Adipose tissue (tissue), 3 donors: ENCODE data around the gene DNAJC15. TPM values are rescaled to one million over a fixed set of nuclear protein-coding genes. Genes with fewer than 3 reads are reported as not detected.
"Not testable (repeated sequence)": the region's sequence is repeated elsewhere in the genome, so short reads cannot be mapped to it uniquely, and the experiment has no call there.

Experiments used
- H3K27ac ChIP-seq: one replicate; pipeline ENCODE4 v1.5.1; 2013; ENCODE audit warnings: low read depth, low read length
- WGBS, 3 donors: extraction: QIAGEN DNeasy Blood & Tissue Kit; methylation state at CpG; one replicate each; pipeline ENCODE4 v1.1.7; 2013; 5-methylcytosine and 5-hydroxymethylcytosine counted together
- polyA plus RNA-seq, 3 donors: library from polyadenylated mRNA; stranded (reverse); fragments of 200-250 nt; gene quantifications; one replicate each; pipeline ENCODE4 v1.2.3, GENCODE V29; 2013
- donor health status: healthy with polysubstance abuse.
- donor health status: Bipolar disorder and iron deficiency.
- donor health status: healthy.

The DNAJC15 gene
- polyA plus RNA-seq = 10 to 100 TPM; 10.7 to 19.1 (median 12.9) TPM

DNA sequence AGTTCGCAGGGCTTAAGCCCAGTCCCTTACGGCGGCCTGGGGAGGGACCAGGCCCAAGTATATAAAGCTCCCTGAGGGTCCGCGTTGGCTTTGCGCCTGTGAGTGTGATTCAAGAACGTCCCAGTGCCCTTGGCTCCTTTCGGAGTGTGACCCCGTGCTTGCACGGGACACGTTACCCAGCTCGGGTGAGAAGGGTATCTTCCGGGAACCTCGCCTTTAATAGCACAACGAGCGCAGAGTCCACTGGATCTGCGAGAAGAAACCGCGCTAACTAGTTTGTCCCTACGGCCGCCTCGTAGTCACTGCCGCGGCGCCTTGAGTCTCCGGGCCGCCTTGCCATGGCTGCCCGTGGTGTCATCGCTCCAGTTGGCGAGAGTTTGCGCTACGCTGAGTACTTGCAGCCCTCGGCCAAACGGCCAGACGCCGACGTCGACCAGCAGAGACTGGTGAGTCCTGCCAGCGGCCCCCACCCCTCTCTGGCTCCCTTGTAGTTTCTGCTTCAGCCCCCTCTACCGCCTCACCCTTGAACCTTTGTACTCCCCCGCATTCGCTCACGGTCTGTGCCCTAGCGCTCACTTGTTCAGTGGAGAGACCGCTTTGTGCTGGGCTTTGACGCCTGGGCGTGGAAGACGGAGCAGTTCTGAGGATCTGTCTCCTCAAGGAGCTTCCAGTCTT is at the start of gene DNAJC15:
DNAJC15 (plus strand) TSS at position 298 of the 675 bp plus-strand sequence; CDS start at position 339, 41 bp downstream.
- no peak within 1 kb of the TSS for H3K27ac ChIP-seq
- 4 to 5% (median 5%) methylated on average over 48 of the region's 48 CpGs for WGBS, 3 donors

DNA sequence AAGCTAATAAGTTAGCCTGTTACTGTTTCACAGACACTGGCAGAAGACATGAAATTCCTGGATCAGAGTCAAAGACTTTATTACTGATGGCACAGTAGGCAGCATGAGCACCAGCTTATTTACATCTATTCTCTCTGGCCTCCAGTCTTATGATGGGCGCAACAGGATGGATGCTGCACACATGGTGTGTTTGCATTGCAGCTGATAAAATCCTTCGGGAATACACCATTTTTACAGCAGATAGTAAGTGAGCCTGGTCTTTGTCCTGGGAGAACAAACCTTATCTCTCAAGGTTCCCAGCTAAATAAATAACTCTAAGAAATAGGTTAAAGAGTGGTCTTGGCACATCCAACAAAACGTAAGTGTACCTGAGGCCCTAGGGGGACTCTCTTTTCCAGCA is 47.3 kb upstream of the DNAJC15 start:
- 79 to 96% (median 93%) methylated on average over 3 of the region's 3 CpGs for WGBS, 3 donors
- H3K27ac ChIP-seq = no peak overlapping the region

DNA sequence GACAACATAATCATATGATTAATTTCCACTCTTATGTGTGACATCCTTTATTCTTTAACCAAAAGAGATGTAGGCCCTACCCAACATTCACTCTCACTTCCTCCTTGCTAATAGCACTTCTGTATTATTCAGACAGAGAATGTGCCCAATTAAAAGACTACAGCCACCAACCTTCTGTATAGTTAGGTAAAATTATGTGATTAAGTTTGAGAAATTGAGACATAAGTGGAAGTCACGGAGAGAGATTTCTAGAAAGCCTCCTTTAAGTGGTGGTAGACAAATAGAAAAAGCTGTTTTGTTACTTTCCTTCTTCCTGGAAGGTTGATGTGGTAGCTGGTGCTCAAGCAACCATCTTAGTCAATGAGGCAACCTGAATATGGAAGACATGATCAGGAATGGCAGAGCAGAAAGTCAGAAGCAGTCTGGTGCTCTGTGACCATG is 46.1 kb upstream of the DNAJC15 start:
- WGBS, 3 donors = 85 to 94% (median 89%) methylated on average over 1 of the region's 1 CpG
- no peak overlapping the region for H3K27ac ChIP-seq

DNA sequence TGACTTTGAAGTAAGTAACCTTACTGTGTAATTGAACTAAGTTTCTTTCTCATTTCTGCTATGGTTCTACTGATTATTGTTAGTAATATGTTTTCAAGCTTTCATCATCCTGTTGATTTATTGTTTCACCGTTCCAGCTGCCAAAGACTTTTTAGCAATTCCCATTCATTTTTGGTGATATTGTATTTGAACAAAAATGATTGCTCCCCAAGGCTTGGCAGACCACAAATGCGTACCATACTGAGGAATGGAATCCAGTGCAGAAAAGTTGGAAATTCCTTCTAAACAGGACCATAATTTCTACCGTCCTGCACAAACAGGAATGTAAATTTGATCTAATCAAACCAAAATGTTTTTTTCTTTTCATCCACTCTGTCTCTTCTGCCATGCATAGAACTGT is 42.1 kb upstream of the DNAJC15 start:
- WGBS, 3 donors = 31 to 42% (median 37%) methylated on average over 3 of the region's 3 CpGs
- no peak overlapping the region for H3K27ac ChIP-seq

DNA sequence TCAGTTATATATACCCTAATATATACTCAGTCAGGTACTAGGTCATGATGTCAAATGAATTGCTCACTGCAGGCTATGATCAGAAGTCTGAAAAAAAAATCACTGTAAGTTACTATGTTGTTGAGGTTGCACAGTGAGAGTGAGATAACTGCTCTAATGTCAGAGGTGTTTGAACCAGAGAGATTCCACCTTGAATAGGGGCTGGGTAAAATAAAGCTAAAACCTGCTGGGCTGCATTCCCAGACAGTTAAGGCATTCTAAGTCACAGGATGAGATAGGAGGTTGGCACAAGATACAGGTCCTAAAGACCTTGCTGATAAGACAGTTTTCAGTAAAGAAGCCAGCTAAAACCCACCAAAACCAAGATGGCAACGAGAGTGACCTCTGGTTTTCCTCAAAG is 41.5 kb upstream of the DNAJC15 start:
- H3K27ac ChIP-seq = no peak overlapping the region
- 55 to 83% (median 69%) methylated on average over 1 of the region's 1 CpG for WGBS, 3 donors

DNA sequence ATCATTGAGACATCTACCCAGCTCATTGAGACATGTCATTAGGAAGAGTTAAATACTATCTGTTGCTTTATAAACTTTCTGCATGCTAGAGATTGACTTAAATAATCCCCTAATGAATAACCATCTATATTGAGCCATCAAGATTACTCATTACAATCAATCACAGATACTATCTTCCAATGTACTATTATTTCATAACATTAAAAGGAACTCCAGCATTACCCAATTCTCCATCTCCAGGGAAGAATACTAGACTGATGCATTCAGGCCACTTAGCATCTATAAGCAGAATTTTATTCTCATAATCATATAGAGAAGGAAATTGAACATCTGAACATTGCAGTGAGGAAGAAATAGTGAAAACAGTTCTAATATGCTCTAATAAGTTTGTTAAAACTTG is 39.4 kb upstream of the DNAJC15 start:
- H3K27ac ChIP-seq = no peak overlapping the region

DNA sequence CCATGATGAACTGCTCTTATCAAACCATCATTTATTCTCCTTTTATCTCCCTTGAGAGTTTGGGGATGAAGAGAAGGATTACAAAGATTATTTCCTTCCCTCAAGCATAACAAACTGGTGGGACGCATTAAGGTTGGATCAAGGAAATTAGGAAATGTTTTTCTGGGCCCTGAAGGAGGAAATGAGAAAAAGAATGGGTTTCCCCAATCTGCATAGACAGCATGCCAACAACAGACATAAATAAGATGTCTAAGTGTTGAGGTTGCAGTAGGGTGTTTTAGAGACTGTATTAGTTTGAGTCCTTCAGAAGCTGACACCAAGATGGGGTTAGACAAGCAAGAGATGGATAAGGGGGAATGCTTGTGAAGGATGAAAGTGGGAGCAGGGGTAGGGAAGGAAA is 38.7 kb upstream of the DNAJC15 start:
- WGBS, 3 donors = 25 to 85% (median 26%) methylated on average over 1 of the region's 1 CpG
- no peak overlapping the region for H3K27ac ChIP-seq

DNA sequence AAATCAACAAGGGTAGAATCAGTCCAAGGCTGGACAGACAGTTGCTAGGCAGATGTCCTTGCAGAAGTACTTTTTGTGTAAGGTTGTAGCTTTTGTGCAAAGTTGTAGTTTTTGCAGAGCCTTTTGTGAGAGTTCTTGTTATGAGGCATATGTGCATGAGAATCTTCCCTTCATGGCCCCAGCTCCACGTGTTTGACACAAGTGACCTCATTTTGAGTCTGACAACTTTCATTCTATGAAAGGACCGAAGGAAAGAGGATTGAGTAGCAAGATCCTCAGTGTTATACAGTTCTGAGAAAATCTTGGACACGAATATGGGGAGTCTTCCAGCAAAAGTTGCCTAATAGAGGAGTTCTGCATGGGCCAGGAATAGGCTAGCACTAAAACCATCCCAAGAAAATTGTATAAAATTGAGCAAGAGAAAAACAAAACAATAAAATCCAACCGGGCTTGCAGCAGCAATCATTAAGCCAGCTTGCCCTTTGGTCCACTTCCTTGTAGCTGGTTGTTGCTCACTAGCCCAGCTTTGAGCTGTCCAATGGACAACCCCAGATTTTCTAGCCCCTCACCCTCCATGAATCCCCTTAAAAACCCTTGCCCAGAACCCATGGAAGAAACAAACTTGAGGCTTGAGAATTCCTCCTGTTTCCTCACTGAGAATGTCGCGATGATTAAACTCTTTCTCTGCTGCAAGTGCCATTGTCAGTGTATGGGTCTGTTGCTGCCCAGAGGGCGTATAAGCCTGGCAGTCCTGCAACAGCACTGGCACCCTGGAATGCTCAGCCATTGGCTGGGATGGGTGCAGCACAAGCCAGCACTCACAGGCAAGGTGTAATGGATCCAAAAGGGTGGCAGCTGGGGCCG is 37.8 kb upstream of the DNAJC15 start:
- H3K27ac ChIP-seq = no peak overlapping the region
- 70 to 80% (median 78%) methylated on average over 8 of the region's 8 CpGs for WGBS, 3 donors

DNA sequence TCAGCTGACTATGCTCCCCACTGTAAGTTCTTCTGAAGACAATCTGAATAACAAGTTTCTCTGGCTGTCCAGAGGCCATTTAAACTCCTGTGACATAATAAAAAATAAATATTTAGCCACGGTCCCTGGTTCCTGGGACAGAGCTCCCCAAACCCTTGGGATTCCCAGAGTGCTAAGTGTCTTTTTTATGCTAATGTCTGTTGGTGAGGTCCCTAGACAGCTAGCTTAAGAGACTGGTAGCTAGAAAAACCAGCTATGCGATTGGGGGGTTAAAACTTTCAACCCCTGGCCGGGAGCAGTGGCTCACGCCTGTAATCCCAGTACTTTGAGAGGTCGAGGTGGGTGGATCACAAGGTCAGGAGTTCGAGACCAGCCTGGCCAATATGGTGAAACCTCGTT is 37.2 kb upstream of the DNAJC15 start:
- no peak overlapping the region for H3K27ac ChIP-seq
- WGBS, 3 donors = 75 to 81% (median 80%) methylated on average over 7 of the region's 7 CpGs

DNA sequence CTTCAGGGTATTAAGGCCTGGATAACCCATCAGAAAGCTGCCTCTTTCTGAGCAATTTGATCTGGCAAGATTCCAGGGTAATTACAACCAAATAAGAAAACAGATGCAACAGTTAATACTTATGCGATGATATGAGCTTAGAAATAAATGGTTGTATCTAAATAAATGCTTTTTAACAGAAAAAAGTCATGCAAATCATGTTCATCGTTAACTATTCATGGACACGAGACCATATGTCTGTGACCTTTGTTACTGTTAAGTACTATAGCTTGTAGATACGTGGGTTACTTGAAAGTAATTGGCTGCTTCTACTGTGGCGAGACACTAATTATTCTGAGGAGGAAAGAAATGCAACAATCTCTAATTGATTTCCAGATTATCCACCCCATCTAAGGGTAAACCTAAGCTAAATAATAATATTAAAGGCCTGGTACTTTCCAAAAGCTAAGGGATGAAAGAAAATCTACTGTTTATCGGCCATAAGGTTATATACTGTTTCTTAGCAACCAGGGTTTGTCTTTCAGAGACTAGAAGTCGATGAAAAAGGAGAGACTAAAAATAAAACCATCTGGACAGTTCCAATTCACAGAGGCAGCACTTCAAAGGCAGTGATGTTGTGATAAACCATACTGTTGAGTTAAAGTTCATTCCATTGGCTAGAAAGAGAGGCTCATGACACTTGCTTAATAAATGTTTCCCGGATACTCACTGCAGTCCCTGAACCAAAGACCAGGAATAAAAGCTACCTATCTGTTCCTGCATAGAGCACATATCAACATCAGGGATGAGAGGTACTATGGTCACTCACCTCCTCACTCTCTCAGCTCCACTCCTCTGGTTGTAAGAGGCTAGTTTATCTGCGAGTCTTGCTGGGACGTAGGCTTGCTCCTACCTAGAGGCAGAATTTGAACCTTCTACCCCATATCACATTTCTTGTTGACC is 32.8 kb upstream of the DNAJC15 start:
- WGBS, 3 donors = 48 to 76% (median 57%) methylated on average over 10 of the region's 10 CpGs
- H3K27ac ChIP-seq = no peak overlapping the region

DNA sequence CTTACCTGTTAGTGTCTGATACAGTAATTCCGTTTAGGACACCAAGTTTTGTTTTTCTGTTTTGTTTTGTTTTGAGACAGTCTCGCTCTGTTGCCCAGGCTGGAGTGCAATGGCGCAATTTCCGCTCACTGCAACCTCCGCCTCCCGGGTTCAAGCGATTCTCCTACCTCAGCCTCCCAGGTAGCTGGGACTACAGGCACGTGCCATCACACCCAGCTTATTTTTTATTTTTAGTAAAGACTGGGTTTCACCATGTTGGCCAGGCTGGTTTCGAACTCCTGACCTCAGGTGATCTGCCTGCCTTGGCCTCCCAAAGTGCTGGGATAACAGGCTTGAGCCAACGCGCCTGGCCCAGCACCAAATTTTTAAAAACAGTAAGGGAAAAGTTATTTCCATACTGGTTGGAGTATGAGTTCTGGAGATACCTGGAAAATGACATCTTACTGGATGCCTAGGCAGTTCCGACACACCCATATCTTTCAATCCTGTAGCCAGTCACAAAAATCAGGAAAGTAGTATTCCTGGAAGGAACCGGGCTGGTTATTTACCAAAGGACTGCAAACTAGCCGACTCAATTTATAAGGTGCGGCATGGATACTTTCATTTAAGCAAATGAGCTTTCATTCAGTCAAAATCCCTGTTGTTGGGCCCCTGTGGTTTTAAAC is 32.0 kb upstream of the DNAJC15 start:
- not testable (repeated sequence) for H3K27ac ChIP-seq
- WGBS, 3 donors = 54 to 71% (median 56%) methylated on average over 15 of the region's 15 CpGs

DNA sequence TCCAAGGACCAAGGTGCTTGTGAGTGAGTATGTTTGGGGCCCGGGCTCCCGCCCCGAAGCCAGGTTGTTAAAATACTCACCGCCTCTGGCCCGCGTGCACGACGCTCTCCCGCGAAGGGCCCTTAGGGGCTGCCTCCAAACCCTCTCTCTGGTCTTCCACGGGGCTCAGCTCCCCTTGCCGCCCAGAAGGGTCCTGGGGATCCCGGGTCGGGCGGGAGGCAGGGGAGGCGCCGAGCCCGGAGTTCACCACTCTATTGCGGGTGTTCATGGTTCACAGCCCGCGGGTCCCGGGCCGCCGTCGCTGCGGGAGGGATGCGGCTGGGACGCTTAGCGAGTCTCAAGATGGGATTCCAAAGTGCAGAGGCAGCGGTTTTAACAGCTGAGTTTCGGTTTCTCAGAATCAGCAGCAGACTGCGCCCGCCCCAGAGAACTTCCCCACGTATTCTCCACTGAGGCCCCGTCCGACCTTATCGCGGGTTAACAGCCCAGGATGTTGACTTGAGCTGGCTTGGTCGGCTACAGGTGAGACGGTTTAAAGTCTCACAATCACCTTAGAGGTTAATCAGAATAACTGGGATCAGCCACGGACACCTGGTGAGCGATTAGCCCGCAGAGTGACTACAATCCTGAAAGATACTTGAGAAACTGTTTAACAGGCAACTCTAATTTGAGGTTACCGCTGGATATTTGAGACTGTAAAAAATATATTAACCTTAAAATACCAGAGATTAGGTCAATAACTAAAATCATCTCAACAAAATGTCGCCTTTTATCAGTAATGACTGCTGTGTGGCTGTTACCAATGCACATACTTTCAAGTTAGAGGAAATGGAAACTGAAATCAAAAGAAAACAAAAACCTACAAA is 31.3 kb upstream of the DNAJC15 start, which contains the start of gene EPSTI1:
EPSTI1 (minus strand) TSS at position 344 of the 866 bp plus-strand sequence; CDS start at position 268, 76 bp downstream.
- 1 to 2% (median 1%) methylated on average over 45 of the region's 45 CpGs for WGBS, 3 donors
- no peak within 1 kb of the TSS for H3K27ac ChIP-seq

DNA sequence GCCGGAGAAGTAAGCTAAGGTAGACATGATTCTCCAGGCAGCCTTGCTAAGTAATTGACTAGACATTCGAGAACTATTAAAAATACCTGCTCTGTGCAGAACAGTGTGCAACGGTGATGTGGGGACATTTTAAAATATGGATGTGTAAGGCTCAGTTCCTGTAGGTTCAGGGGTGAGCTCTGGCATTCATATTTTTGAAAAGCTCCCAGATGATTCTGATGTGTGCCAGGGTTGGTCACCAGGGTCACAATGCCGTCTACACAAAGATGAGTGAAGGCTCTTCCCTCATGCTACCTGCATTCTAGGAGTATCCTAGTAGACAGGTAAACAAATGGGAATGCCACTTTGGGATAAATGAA is 30.6 kb upstream of the DNAJC15 start:
- 37 to 55% (median 46%) methylated on average over 4 of the region's 4 CpGs for WGBS, 3 donors
- H3K27ac ChIP-seq = no peak overlapping the region

DNA sequence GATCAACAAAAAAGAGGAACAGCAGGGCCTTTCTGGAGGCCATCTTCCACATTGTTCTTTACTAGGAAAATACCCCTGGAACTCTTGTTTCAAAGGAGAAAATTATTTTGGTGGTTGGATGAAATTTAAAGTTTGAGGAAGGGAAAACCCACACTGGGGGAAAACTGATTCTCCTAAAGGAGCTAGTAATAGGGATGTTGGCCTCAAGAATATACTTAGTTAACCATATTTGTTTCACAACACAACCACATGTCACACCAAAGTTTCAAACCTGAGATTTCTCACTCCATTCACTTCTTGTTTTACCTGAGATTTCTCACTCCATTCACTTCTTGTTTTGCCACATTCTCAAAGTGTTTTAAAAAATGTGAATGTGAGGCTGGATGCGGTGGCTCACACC is 28.5 kb upstream of the DNAJC15 start:
- 96% methylated on average over 1 of the region's 1 CpG for WGBS, 3 donors

DNA sequence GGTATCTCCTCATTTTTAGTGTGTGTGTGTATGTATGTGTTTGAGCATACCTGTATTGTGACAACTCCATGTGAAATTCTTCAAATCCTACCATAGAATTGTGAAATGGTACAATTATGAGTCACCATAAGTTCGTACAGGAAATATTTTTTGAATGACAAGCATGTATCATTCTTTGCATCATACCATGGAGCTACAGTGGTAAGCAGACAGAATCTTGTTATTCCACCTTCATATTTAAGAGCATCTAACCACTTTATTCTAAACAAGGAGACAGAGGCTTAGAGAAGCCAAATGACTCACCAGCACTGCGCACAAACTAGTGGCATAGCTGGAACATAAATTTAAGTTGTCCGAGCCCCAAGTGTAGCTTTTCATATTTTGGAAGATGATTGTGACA is 26.8 kb upstream of the DNAJC15 start:
- H3K27ac ChIP-seq = no peak overlapping the region
- WGBS, 3 donors = 77 to 85% (median 81%) methylated on average over 3 of the region's 3 CpGs

More for the DNA sequence above, 28.5 kb upstream of the DNAJC15 start:
- no peak overlapping the region for H3K27ac ChIP-seq

DNA sequence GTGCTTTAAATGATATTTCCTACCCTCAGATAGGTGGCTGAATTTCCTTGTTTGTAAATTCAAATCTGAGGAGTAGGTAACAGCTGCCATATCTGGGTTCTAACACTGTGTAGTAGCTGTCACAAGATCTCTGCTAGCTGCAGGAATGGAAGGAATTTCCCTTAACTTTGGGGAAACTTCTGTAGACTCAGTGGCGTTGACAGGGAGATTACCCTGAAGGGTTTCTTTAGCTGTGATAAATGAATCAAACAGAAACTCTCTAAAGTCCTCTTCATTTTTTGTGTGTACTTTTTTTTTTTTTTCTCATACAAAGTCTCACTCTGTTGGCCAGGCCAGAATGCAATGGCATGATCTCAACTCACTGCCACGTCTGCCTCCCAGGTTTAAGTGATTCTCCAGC is 26.0 kb upstream of the DNAJC15 start:
- no peak overlapping the region for H3K27ac ChIP-seq
- 90 to 96% (median 91%) methylated on average over 2 of the region's 2 CpGs for WGBS, 3 donors

DNA sequence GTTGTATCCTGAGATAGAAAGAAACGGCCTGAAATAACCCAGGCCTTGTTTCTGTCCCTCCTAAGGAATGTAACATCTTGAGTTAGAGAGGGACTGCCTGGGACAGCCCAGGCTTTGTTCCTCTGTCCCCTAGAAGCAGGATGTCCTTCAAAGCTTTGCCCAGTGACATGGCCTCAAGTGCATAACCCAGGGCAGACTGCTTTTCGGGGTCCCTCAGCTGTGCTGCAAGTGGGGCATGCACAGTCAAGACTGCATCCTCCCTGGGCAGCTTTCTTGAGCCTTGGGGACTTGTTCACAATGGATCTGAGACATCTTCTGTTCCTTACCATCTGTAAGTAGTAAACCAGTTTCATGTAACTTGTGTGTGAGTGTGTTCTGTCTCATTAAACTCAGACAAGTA is 23.9 kb upstream of the DNAJC15 start:
- WGBS, 3 donors = 70 to 87% (median 73%) methylated on average over 2 of the region's 2 CpGs
- no peak overlapping the region for H3K27ac ChIP-seq
